8988T (cell line): ENCODE measurements around the gene FOXE3.
"Not testable (repeated sequence)": the region's sequence is repeated elsewhere in the genome, so short reads cannot be mapped to it uniquely, and the experiment has no call there.

Experiments
- DNase-seq: peaks from one replicate; pipeline ENCODE4 v3.0.0; 2011

FOXE3 gene

GRCh38 chr1:47450606-47451005 lies 34.5 kb downstream of the FOXE3 start:
- no peak for DNase-seq

GRCh38 chr1:47452426-47452825 lies 36.3 kb downstream of the FOXE3 start:
- no peak for DNase-seq

- not testable (repeated sequence) for DNase-seq
These were observed 37.8 kb downstream of the FOXE3 start for GRCh38 chr1:47453910-47454309.

- no peak for DNase-seq
These were observed 40.2 kb downstream of the FOXE3 start for GRCh38 chr1:47456250-47456649.

- DNase-seq = not testable (repeated sequence)
These were observed 41.5 kb downstream of the FOXE3 start for GRCh38 chr1:47457547-47457946.

- no peak for DNase-seq
These were observed 43.2 kb downstream of the FOXE3 start for GRCh38 chr1:47459253-47459788.

GRCh38 chr1:47460040-47460439 lies 44.0 kb downstream of the FOXE3 start:
- no peak for DNase-seq

GRCh38 chr1:47460456-47460855 lies 44.4 kb downstream of the FOXE3 start:
- DNase-seq = no peak

- DNase-seq = no peak
These were observed 49.5 kb downstream of the FOXE3 start for GRCh38 chr1:47465605-47466004.
